Measurements from ENCODE around the gene SLC1A3. TPM values are rescaled to one million over a fixed set of nuclear protein-coding genes. Genes with fewer than 3 reads are reported as not detected.
A peak's percentile ranks its signal among the peaks of the same experiment; 100 is the strongest.

SLC1A3 gene
- total and polyA plus RNA-seq, 4 donors = 3.4 to 47.6 (median 28.2) TPM

DNA sequence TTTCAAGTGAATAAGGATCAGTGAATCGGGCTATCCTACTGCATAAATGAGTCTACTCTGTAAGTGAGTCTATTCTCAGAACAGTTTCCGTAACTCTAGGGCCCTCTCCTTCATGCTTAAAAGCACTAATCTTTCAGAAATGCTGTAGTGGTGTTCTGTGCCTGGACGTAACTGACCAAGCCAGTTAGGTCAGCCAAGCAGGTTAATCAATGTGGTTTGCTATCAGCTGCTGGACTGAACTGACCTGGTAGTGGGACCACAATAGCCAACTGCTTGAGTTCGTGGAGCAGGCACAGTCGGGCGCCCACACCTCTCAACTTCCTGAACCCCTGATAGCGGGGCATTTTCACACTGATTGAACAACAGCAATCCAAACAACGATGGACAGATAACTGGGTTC lies 6.8 kb downstream of the SLC1A3 start:
- TF ChIP-seq, protein P1, sequence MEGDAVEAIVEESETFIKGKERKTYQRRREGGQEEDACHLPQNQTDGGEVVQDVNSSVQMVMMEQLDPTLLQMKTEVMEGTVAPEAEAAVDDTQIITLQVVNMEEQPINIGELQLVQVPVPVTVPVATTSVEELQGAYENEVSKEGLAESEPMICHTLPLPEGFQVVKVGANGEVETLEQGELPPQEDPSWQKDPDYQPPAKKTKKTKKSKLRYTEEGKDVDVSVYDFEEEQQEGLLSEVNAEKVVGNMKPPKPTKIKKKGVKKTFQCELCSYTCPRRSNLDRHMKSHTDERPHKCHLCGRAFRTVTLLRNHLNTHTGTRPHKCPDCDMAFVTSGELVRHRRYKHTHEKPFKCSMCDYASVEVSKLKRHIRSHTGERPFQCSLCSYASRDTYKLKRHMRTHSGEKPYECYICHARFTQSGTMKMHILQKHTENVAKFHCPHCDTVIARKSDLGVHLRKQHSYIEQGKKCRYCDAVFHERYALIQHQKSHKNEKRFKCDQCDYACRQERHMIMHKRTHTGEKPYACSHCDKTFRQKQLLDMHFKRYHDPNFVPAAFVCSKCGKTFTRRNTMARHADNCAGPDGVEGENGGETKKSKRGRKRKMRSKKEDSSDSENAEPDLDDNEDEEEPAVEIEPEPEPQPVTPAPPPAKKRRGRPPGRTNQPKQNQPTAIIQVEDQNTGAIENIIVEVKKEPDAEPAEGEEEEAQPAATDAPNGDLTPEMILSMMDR (IDR thresholded peaks at IDR 0.05; ENCODE audit: control extremely low read depth, extremely low read depth) = no peak
- 73 to 86% methylated on average over 8 of the region's 8 CpGs for WGBS, 2 donors
- H3K4me3 ChIP-seq = no peak overlapping the region
- peaks cover 0 to 5% (median 0%) of the 10 kb centered on the region in 3 donors for H3K27me3 ChIP-seq (ENCODE audit: control insufficient read depth in 3 of 3, insufficient read depth in 3 of 3, low read length in 2 of 3)
- H3K9ac ChIP-seq (ENCODE audit: insufficient read depth in 1 of 2, low read length in 2 of 2) = no peak overlapping the region
- H3K4me1 ChIP-seq (ENCODE audit: control insufficient read depth in 5 of 5, insufficient read depth in 5 of 5, low read length in 5 of 5) = peaks cover 0 to 15% (median 5%) of the 10 kb centered on the region in 5 donors
- DNase-seq = no peak
- no peak overlapping the region for H3K27ac ChIP-seq (ENCODE audit: low read depth in 1 of 2, low read length in 1 of 2)
- ATAC-seq (ENCODE audit: insufficient read depth, low FRiP score) = no peak
- peaks cover 0 to 1% (median 0%) of the 10 kb centered on the region in 4 donors for H3K9me3 ChIP-seq (ENCODE audit: control insufficient read depth in 4 of 4, insufficient read depth in 3 of 4, low read length in 3 of 4)
- peaks cover 0 to 5% (median 2%) of the 10 kb centered on the region in 4 donors for H3K36me3 ChIP-seq (ENCODE audit: control insufficient read depth in 4 of 4, insufficient read depth in 4 of 4, low read length in 4 of 4)

DNA sequence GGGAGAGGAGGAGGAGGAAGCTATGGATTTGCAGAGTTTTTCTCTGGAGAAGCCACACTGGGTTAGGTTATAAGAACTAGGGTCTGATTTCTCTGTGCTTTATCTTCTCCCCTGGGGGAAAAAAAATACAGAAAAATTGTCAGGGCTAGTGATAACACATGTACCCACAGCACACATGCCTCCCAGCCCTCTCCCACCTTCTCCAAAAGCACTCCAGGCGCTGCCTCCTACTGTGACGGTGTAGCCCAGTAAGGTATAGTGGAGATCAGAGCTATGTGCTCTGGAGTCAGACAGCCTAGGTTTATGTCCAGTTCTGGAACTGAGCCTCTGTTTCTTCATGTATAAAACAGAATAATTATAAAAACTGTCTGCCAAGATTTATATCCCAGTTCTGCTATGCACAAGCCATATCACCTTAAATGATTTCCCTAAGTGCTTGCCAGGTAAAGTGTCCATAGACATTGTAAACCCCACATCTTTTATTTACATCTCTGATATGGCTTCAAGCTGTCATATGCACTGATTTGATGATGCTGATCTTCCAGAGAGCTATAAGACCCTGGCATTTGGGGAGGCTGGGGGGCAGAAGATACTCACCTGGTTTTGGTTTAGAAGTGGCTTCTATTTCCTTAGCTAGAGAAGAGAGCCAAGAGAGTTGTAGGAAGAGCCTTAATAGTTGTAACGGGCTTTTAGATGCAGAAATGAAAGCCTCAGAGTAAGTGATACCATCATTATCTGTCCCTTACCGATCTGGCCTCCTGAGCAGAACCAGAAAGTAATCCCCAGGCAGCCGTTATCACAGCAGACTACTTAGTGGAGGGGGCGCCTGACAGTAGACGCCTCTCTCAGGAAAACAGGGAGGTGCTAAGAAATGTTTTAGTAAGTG lies 7.6 kb downstream of the SLC1A3 start:
- TF ChIP-seq, protein P1 (IDR thresholded peaks at IDR 0.05; ENCODE audit: control extremely low read depth, extremely low read depth) = no peak
- Histone ChIP-seq H3K9me3 (ENCODE audit: control insufficient read depth in 4 of 4, insufficient read depth in 3 of 4, low read length in 3 of 4) (peaks cover 0 to 1% (median 0%) of the 10 kb centered on the region in 4 donors), H3K27ac (ENCODE audit: low read depth in 1 of 2, low read length in 1 of 2) (peak overlapping the region in 1 of 2 donors; percentile 14), H3K27me3 (ENCODE audit: control insufficient read depth in 3 of 3, insufficient read depth in 3 of 3, low read length in 2 of 3) (no peaks in the 10 kb centered on the region), H3K4me3 (no peak overlapping the region), H3K4me1 (ENCODE audit: control insufficient read depth in 5 of 5, insufficient read depth in 5 of 5, low read length in 5 of 5) (peaks cover 0 to 9% (median 5%) of the 10 kb centered on the region in 5 donors), H3K9ac (ENCODE audit: insufficient read depth in 1 of 2, low read length in 2 of 2) (no peak overlapping the region), H3K36me3 (ENCODE audit: control insufficient read depth in 4 of 4, insufficient read depth in 4 of 4, low read length in 4 of 4) (peaks cover 0 to 5% (median 2%) of the 10 kb centered on the region in 4 donors)
- 65 to 74% methylated on average over 7 of the region's 7 CpGs for WGBS, 2 donors
- DNase-seq (no peak), ATAC-seq (ENCODE audit: insufficient read depth, low FRiP score) (no peak)

DNA sequence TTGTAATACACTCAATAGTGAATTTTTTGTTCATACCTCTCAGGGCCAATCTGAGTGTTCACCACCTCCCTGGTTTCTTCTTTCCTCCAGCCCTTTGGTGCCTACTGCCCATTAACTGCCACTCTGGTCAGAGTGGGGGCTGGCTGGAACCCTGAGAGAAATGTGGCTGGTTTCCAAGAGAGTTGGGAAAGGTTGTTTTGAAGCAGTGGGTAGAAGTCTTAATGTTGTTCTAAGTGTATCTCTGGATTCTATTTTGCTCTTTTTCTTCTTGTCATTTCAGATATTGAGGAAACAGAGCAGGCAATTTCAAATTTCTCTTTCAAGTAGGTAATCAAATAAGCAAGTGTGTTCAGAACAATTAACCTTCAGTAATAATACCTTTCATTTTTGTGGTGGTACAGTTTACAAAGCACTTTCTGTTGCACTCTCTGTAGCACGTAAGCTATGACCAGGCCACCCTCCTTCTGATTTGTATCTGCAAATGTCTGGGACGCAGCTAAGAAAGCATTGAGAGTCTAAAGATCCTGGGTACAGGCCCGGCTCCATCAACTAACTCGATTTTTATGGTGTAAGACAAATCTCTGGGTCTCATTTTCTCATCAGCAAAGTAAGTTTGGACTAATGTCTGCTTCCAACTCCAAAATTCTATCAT lies 8.4 kb downstream of the SLC1A3 start:
- Histone ChIP-seq H3K9ac (ENCODE audit: insufficient read depth in 1 of 2, low read length in 2 of 2) (no peak overlapping the region), H3K9me3 (ENCODE audit: control insufficient read depth in 4 of 4, insufficient read depth in 3 of 4, low read length in 3 of 4) (peaks cover 0 to 1% (median 0%) of the 10 kb centered on the region in 4 donors), H3K27ac (ENCODE audit: low read depth in 1 of 2, low read length in 1 of 2) (peak overlapping the region in 1 of 2 donors; percentile 43), H3K4me3 (no peak overlapping the region), H3K27me3 (ENCODE audit: control insufficient read depth in 3 of 3, insufficient read depth in 3 of 3, low read length in 2 of 3) (no peaks in the 10 kb centered on the region), H3K4me1 (ENCODE audit: control insufficient read depth in 5 of 5, insufficient read depth in 5 of 5, low read length in 5 of 5) (peaks cover 0 to 12% (median 5%) of the 10 kb centered on the region in 5 donors), H3K36me3 (ENCODE audit: control insufficient read depth in 4 of 4, insufficient read depth in 4 of 4, low read length in 4 of 4) (peaks cover 0 to 5% (median 2%) of the 10 kb centered on the region in 4 donors)
- ATAC-seq (ENCODE audit: insufficient read depth, low FRiP score) = peak; percentile 19
- TF ChIP-seq, protein P1 (IDR thresholded peaks at IDR 0.05; ENCODE audit: control extremely low read depth, extremely low read depth) = no peak
- no peak for DNase-seq
- WGBS, 2 donors = 87 to 89% methylated on average over 4 of the region's 4 CpGs
